Cerebellar nuclear complex (tissue), 1 donor: ENCODE data around the gene BPIFB1.

Source experiments
- DNase-seq, 2 experiments: peaks; one replicate each; lab custom pipeline; 2025; lab: John Stamatoyannopoulos, UW

BPIFB1 gene, protein sequence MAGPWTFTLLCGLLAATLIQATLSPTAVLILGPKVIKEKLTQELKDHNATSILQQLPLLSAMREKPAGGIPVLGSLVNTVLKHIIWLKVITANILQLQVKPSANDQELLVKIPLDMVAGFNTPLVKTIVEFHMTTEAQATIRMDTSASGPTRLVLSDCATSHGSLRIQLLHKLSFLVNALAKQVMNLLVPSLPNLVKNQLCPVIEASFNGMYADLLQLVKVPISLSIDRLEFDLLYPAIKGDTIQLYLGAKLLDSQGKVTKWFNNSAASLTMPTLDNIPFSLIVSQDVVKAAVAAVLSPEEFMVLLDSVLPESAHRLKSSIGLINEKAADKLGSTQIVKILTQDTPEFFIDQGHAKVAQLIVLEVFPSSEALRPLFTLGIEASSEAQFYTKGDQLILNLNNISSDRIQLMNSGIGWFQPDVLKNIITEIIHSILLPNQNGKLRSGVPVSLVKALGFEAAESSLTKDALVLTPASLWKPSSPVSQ

GRCh38 chr20:33282991-33283555, at the start of gene BPIFB1:
TSS of gene BPIFB1 (plus strand) at chr20:33283214. CDS start at chr20:33286074, 2,860 bp downstream.
- DNase-seq = no peak

- no peak for DNase-seq
Measured at GRCh38 chr20:33234050-33234449, 49.0 kb upstream of the BPIFB1 start.

DNA sequence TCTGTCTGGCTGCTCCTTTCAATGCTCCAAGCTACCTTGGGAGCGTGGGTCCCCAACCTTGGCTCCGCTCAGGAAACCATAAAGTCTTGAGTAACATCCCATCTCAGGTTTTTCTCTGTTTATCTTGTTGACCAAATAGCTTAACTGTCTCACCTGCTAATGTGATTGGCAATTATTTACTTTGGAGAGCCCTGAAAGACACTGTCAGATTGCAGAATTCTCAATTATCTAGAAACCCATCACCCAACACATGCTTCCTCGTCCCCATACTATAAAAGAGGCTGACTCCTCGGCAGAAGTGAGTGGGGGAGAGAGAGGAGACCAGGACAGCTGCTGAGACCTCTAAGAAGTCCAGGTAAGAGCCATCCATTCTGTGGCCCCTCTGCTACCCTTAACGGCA, 47.3 kb upstream of the BPIFB1 start, which contains the start of gene BPIFA1:
BPIFA1 (plus strand) TSS at position 301 of the 400 bp plus-strand sequence. CDS start 1,716 bp downstream, outside the sequence.
- DNase-seq = no peak

DNA sequence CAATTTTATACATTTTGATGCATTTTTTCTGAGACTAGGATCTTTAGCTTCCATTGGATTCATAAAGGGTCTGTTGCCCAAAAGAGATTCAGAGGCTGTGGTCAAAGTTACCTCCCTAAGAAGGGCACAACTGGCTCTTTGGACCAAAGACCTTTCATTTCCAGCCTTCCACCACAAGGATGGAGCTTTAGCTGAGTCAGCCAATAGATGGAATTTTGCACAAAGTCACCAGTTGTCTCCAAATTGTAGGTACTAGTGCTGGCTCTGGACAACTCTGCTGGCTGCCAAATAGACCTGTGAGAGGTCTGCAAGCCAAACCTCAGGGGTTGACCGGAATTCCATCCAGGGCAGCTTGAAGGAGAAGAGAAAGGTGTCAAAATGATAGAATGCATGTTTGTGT, 46.7 kb upstream of the BPIFB1 start:
- no peak for DNase-seq

GRCh38 chr20:33237989-33238388, 45.0 kb upstream of the BPIFB1 start:
- DNase-seq = no peak

DNA sequence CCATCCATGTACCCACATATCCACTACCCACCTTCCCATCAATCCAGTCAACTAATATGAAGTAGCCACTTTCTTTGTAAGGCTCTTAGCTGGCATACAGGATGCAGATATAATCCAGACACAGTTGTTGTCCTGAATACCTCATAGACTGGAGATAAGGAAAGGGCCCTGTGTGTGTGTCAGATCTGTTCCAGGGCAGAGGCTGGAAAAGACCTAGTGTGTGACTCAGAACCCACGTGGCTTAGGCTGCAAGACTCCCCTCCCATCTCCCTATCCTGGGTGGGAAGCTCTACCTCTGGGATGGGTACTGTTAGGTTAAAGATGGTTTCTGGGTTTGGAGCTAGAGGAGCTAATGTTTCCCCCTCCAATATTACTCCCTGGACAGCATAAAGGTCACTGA, 43.6 kb upstream of the BPIFB1 start:
- no peak for DNase-seq

DNA sequence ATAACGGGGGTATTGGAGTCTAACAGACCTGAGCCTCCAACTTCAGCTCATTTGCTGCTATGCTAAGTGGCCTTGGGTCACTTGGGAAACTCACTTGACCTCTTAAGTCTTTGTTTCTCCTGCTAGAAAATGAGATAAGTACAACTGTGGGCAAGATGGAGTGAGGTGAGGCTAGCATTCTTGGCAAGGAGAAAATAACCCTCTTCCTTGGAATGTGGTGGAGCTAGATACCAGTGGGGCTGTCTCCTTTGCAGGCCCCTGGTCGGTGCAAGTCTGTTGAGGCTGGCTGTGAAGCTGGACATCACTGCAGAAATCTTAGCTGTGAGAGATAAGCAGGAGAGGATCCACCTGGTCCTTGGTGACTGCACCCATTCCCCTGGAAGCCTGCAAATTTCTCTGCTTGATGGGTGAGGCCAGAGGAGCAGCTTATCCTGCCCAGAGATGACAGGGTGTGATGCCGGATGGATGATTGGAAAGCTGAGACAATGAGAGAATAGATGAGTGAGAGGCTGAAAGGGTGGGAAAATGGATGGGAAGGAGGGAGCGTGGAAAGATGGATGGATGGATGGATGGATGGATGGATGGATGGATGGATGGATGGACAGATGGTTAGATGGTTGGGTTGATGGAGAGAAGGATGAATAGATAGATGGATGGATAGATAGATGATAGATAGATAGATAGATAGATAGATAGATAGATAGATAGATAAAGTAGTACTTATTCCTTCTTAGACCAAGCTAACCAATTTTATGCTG, 42.9 kb upstream of the BPIFB1 start:
- DNase-seq = no peak

DNA sequence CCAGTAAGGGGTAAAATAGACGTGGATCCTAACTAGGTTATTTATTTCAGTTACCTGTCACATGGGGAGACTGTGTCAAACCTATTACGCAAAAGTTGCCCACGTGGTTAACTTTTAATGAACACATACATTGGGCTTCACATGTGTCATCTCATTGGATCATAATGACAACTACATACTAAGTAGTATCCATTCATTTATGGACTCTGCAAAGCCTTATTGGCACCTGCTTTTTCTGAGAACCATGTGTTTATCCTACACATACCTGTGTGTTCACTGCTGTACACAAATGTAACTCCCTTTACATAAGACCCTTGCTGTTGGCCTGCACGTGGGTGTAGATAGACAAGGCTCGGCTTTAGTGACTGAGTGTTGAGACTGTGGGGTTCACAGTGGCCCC, 42.1 kb upstream of the BPIFB1 start:
- DNase-seq = no peak

DNA sequence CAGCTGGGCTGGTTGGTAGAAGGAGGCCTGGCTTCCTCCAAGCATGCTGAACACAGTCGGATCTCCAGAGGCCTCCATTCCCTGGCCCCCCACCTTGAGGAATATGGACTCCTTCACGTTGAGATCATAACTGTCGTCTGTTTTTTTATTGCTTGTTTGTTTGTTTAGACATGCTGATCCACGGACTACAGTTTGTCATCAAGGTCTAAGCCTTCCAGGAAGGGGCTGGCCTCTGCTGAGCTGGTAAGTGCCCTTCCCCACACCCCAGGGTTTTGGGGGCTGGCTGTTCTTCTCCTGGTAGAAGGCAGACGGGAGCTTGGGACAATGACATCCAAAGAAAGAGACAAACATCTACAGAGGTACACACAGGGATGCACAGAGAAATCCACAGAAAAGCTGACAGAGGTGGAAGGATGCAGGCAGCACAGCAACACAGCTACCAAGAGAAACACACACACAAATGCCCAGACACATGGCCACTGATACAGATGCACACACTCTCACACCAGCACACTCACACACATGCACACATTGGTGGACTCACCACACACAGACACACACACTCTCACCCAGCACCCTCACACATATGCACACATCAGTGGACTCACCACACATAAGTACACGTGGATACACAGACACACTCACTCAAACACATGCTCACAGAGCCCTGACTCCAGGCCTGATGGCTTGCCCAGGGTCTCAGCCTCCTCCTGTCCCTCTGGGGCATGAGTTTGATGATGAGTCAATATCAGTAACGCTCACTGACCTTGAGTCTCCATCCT, 40.5 kb upstream of the BPIFB1 start:
- DNase-seq = no peak

DNA sequence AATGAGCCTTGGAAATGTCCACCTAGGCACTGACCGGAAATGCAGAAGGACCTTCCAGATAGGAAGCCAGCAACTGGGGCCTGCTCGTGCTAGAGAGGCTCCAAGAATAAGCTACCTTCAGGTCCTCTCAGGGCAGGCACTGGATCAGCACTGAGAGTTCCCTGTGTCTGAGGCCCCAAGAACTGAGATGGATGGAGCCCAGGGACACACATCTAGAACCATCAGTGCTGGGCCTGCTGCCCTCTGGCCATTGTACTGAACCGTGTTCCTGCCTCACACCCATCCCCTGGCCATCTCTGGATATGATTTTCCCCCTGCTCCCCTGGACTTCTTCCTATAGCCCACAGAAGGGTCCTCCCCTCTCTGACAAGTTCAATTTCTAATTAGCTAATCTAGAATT, 36.9 kb upstream of the BPIFB1 start:
- DNase-seq = no peak

- DNase-seq = peak in 1 of 2 experiments; percentile 47
Measured at GRCh38 chr20:33249456-33249855, 33.6 kb upstream of the BPIFB1 start.

DNA sequence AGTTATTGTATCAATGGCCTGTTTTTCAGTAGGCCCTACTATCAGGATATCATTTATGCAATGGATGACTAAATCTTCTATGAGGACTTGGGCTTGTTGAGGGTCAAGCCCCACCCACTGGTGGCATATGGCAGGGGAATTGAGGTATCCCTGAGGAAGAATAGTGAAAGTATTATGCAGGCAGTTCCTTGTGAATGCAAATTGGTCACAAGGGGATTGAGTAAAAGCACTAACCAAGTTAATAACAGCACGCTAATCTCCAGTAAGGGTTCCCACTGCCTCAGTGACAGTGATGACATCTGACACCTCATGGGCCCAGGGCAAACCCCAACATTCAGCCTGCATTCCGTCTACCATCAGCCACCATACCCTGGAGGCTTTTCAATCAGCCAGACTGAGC, 32.3 kb upstream of the BPIFB1 start:
- DNase-seq = no peak

DNA sequence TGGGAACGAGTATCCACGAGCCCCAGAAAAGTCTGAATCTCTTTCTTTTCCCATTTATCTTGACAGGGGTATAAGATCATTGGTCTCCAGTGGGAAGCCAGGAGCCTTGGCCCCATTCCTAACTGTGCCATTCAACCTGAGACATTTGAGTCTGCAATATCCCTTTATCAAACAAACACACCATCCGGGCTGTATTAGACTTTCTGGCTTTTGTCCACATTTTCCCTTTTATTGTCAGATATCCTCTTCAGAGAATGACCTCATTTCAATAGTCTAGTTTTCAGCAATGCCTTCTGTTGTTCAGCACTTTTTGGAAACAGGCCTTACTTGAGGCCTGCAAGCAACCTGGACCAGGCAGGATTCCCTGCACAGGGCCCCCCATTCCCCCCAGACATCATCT, 31.5 kb upstream of the BPIFB1 start:
- peak in 1 of 2 experiments; percentile 13 for DNase-seq

DNA sequence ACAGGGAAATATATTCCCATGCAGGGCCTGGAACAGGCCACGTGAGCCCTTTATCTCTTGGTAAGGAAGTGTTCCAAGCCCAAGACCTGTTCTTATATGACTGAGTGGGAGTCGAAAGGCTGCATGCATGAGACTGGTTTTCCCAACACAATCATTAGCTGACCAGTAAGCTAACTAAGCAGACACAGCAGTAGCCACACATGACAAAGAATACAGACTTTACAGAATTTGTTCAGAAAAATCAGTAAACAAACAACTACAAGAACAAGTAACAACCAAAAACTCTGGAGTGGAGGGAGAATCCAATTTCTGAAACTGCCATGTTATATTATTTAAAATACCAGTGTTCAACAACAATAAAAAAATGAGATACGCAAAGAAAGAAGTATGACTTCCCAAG, 30.6 kb upstream of the BPIFB1 start:
- no peak for DNase-seq

GRCh38 chr20:33255005-33255404, 28.0 kb upstream of the BPIFB1 start:
- no peak for DNase-seq

DNA sequence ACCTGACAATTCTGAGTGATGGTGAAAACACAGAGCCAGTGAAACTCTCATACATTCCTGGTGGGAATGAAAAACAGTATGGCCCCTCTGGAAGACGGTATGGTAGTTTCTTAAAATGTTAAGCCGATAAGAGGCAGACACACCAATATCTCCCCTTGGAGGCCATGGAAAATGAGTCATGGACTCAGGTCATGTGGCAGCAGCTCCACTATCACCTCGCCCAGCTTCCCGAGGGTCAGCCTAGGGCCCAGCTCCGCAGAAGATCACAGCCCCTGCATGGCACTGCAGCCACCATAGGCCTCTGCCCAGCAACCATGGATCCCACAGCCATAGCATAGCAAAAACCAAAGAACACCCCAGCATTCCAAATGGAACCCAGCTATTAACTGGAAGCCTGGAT, 25.8 kb upstream of the BPIFB1 start:
- no peak for DNase-seq

DNA sequence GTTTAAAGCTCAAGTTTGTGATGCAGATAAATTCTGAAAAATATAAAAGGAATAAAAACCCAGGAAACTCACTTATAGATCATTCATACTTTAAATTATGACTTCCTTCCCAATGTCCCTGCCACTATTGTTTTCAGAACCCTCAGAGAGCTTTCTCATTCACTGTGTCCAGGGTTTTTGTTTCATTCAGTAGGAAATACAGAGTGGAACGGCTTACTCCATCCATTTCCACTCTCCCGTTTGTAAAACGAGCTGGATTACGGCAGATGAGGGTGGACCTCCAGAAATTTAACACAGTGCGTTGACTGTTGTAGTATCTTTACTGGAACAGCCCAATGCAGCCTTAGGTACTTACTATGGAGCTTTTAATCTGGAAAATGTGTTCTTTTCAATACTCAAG, 23.6 kb upstream of the BPIFB1 start:
- no peak for DNase-seq

GRCh38 chr20:33261465-33261864, 21.5 kb upstream of the BPIFB1 start:
- no peak for DNase-seq

DNA sequence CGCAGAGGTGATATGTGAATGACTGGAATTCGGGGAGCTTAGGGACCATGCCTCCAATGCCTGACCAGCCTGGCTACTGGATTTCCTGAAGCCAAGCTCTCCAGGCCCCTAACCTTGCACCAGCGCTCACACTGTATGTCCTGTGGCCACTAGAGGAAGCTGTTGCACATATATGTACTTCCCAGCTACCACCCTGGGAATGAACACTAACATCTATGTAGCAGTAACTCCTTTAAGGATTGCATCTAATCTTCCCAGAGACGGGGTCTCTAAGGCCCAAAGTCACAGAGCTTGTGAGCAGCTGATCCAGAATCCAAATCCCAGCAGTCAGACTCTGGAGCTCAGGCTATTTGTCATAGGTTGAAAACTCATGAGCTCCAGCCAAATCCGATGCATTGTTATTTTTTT, 20.4 kb upstream of the BPIFB1 start:
- DNase-seq = no peak

DNA sequence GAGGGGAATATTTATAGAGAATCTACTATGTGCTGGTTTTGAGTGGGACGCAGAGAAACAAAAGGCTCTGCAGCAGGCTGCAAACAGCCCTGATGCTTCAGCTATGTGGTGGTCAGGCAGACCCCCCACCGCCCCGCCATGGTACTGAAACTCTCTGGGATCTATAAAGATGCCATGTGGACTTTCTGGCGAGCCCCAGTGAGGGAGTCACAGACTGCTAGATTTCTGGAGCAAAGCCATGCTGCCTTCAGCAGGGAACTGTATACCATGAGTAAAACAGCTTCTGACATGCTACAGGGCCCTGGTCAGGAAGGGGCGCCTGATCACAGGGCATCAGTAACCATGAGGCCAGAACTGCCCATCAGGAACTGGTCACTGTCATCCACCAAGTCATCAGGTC, 19.2 kb upstream of the BPIFB1 start:
- DNase-seq = no peak

DNA sequence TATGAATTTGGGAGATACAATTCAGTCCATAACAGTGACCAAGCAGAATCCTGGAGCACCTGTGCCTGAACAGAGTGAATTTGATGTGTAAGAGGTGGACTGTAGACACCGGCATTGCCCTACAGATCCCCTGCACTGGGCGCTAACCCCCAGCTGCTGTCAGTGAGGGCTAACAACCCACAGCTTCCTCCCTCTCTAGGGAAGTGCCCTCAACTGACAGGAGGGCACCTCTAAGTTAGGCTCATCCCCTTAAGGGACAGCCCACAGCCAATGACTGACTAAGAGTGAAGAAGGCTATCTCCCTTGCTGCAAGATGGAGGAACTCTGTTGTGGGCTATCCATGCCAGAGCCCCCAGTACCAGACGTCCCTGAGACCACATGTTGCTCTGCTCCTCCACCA, 15.3 kb upstream of the BPIFB1 start:
- no peak for DNase-seq
